Spinal cord (tissue), 10 donors: ENCODE results near the gene CLPSL1. TPM values are rescaled to one million over a fixed set of nuclear protein-coding genes. Genes with fewer than 3 reads are reported as not detected.

Experiments used
- DNase-seq, 6 donors: peaks; one replicate each; pipeline versions ENCODE4 v3.0.0 to v3.0.0-alpha.2; 2013 to 2015; ENCODE audit warnings: low spot score in 6 of 6, low read depth in 4 of 6
- H3K27ac ChIP-seq: one replicate; pipeline ENCODE4 v1.5.1; 2013; ENCODE audit warnings: low read depth, low read length, control low read depth
- H3K27me3 ChIP-seq: one replicate; pipeline ENCODE4 v1.6.1; 2013; ENCODE audit warnings: low read length; ENCODE audit not compliant: control insufficient read depth, insufficient read depth
- H3K36me3 ChIP-seq: one replicate; pipeline ENCODE4 v1.6.1; 2013; ENCODE audit warnings: low read length; ENCODE audit not compliant: control insufficient read depth, insufficient read depth
- H3K4me1 ChIP-seq: one replicate; pipeline ENCODE4 v1.6.1; 2013; ENCODE audit warnings: low read length; ENCODE audit not compliant: control insufficient read depth, insufficient read depth
- H3K4me3 ChIP-seq: one replicate; pipeline ENCODE4 v1.5.1; 2013; ENCODE audit warnings: low read depth, low read length, control low read depth
- H3K9me3 ChIP-seq: one replicate; pipeline ENCODE4 v1.6.1; 2013; ENCODE audit warnings: low read length; ENCODE audit not compliant: control insufficient read depth, insufficient read depth
- WGBS: methylation state at CpG from one replicate; pipeline ENCODE4 v1.1.5; 2013; ENCODE audit warnings: missing lambda C conversion rate; ENCODE audit not compliant: insufficient coverage; 5-methylcytosine and 5-hydroxymethylcytosine counted together
- polyA plus RNA-seq, 2 donors: library from polyadenylated mRNA; unstranded; fragments of 120-200 nt; gene quantifications; one replicate each; pipeline ENCODE4 v1.2.1, GENCODE V29; 2013; ENCODE audit not compliant: insufficient read length in 2 of 2
- total RNA-seq, 2 donors: library from RNA; depleted of rRNA in 1 of 2; stranded (reverse); fragments of 120-200 nt in 1 of 2; fragments of >200 nt in 1 of 2; gene quantifications; one replicate each; pipeline versions ENCODE4 v1.2.3 to v1.2.4, GENCODE V29; 2013 to 2014
- donor health status: healthy.

CLPSL1 gene
- total and polyA plus RNA-seq, 4 donors, result not detected

DNA sequence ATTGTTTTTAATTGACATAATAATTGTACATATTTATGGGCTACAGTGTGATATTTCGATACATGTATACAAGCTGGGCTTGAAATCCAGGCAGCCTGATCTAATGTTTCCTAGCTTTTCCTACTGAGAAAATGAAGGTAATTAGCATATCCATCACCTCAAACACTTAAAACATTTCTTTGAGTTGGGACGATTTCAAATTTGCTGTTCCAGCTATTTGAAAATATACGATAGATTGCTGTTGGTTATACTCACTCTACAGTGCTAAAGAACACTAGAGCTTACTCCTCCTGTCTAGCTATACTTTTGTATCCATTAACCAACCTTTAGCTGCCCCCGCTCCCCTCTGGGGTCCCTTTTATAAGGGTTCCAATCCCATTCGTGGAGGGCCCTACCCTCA, 29.0 kb downstream of the CLPSL1 start:
- no peak for DNase-seq
- Histone ChIP-seq H3K9me3 (no peaks in the 10 kb centered on the region), H3K36me3 (no peaks in the 10 kb centered on the region), H3K4me3 (no peak overlapping the region), H3K27ac (no peak overlapping the region), H3K4me1 (peaks cover 11% of the 10 kb centered on the region), H3K27me3 (no peaks in the 10 kb centered on the region)
- WGBS, result 75% methylated on average over 2 of the region's 5 CpGs

DNA sequence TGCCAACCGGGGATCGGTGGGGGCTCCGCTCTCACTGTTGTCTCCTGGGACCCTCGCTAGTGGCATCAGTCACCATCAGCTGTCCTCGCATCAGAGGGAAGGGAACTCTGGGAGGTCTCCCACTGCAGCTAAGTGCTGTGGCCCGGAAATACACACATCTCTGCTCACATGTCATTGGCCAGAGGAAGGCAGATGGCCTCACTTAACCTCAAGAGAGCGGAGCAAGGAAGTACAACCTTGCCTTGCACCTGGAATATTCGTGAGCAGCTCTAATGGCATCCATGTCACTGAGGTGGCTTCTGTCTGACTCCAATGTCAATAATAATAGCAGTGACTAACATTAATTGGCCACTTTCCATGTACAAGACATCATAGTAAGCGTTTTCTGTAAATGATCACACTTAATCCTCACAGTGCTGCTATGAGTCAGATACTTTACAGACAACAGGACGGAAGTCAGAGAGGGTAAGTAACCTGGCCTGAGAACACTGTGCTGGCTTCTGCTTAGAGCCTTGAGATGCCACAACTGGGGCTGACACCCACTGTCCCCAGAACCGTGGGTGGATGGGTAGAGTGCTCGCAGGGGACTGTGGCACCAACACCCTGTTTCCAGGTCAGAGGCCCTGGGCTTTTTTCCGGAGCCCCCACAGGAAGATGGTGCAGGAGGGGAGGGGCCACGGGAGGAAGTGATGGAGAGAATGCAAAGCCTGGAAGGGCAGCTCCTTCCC, 30.3 kb downstream of the CLPSL1 start:
- Histone ChIP-seq H3K4me3 (no peak overlapping the region), H3K27ac (no peak overlapping the region), H3K4me1 (no peaks in the 10 kb centered on the region), H3K9me3 (no peaks in the 10 kb centered on the region), H3K27me3 (no peaks in the 10 kb centered on the region), H3K36me3 (peaks cover 2% of the 10 kb centered on the region)
- 83% methylated on average over 11 of the region's 14 CpGs for WGBS
- peak in 1 of 6 donors; percentile 23 for DNase-seq

DNA sequence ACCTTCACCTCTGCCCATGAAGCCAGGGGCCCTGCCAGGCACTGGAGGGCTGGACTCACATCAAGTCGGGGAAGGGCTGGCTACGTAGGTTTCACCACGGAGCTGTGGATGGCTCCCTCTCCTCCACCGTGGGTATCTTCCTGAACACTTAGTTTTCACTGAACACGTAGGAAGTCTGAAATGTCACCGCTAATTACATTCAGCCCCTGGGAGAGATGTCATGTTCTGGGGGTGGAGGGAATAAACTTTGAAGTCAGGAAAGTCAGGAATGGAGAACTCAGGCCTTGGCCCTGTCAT, 30.8 kb downstream of the CLPSL1 start:
- peaks cover 2% of the 10 kb centered on the region for H3K36me3 ChIP-seq
- H3K4me3 ChIP-seq, result no peak overlapping the region
- 81% methylated on average over 6 of the region's 6 CpGs for WGBS
- no peaks in the 10 kb centered on the region for H3K27me3 ChIP-seq
- no peaks in the 10 kb centered on the region for H3K4me1 ChIP-seq
- no peaks in the 10 kb centered on the region for H3K9me3 ChIP-seq
- no peak overlapping the region for H3K27ac ChIP-seq
- no peak for DNase-seq

DNA sequence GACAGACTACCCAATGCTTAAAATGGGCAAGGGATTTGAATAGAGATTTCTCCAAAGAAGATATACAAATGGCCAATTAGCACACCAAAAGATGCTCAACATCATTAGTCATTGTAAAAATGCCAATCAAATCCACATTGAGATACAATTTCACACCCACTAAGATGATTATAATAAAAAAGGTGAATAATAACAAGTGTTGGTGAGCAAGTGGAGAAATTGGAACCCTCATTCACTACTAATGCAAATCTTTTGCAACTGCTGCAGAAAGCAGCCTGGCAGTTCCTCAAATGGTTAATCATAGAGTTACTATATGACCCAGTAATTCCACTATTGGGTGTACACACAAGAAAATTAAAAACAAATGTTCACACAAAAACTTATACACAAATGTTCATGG, 36.7 kb downstream of the CLPSL1 start:
- Histone ChIP-seq H3K4me3 (no peak overlapping the region), H3K27ac (no peak overlapping the region), H3K9me3 (no peaks in the 10 kb centered on the region), H3K27me3 (no peaks in the 10 kb centered on the region), H3K36me3 (peaks cover 2% of the 10 kb centered on the region), H3K4me1 (no peaks in the 10 kb centered on the region)
- no peak for DNase-seq

DNA sequence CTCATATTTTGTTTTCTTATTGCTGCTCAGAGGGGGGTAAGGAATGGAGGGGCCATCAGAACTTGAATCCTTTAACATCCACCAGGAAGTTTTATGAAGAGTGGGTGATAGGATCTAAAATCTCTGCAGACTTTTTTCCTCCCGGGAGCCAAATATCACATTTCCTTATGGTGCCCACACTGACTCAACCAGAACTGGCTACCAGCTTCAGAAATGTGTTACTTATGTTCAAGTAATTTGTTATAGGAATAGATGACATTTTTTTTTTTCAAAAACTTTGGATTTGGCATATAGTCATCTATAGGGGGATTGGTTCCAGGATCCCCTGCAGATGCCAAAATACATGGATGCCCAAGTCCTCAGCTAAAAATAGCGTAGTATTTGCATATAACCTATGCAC, 42.8 kb downstream of the CLPSL1 start:
- Histone ChIP-seq H3K4me3 (no peak overlapping the region), H3K27me3 (no peaks in the 10 kb centered on the region), H3K9me3 (no peaks in the 10 kb centered on the region), H3K27ac (no peak overlapping the region), H3K36me3 (no peaks in the 10 kb centered on the region), H3K4me1 (no peaks in the 10 kb centered on the region)
- WGBS, result no CpG with 5 or more reads among the region's 2 CpGs
- peak in 1 of 6 donors; percentile 45 for DNase-seq

DNA sequence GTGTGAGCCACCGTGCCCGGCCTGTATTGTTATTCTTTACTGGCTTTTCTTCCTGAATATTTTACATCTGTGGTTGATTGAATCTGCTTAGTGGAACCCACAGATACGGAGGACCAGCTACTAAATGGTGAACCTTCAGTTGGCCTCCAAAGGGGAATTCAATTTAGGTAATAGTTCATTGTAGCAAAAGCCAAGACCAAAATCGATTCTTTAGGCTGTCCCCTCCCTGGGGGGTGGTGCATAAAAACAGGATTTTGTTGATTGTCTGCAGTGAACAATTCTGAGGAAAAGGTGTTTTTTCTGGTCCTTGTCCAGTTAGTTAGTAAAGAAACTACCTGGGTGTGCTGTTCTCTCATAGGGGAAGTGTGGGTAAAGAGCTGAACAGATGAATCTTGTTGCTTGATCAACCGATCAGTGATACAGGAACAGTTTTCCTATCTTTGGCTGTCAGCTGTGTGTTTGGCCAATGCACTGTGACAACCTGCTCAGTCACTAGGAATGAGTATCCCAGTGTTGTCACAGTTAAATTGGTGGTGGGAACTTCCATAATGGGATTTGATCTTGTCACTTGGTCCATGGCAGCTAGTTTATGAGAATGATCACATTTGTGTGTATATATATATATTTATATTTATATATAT, 43.9 kb downstream of the CLPSL1 start:
- H3K27ac ChIP-seq, result no peak overlapping the region
- no peak for DNase-seq
- H3K9me3 ChIP-seq, result peaks cover 2% of the 10 kb centered on the region
- no peak overlapping the region for H3K4me3 ChIP-seq
- H3K4me1 ChIP-seq, result no peaks in the 10 kb centered on the region
- H3K36me3 ChIP-seq, result no peaks in the 10 kb centered on the region
- 80% methylated on average over 5 of the region's 5 CpGs for WGBS
- H3K27me3 ChIP-seq, result no peaks in the 10 kb centered on the region

DNA sequence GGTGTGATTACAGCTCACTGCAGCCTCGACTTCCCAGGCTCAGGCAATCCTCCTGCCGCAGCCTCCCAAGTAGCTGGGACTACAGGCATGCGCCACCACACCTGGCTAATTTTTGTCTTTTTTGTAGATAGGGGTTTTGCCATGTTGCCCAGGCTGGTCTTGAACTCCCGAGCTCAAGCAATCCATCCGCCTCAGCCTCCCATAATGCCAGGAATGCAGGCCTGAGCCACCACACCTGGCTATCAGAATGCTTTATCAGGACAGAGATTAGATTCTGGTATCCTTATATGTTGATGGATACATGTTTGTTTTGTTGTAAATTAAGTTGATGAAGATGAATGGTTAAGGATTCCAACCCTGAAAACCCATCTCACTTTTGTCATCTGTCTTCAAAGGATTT, 48.5 kb downstream of the CLPSL1 start:
- WGBS, result 97% methylated on average over 3 of the region's 5 CpGs
- H3K4me3 ChIP-seq, result no peak overlapping the region
- H3K36me3 ChIP-seq, result no peaks in the 10 kb centered on the region
- no peak for DNase-seq
- no peaks in the 10 kb centered on the region for H3K4me1 ChIP-seq
- peaks cover 2% of the 10 kb centered on the region for H3K9me3 ChIP-seq
- no peak overlapping the region for H3K27ac ChIP-seq
- H3K27me3 ChIP-seq, result no peaks in the 10 kb centered on the region

DNA sequence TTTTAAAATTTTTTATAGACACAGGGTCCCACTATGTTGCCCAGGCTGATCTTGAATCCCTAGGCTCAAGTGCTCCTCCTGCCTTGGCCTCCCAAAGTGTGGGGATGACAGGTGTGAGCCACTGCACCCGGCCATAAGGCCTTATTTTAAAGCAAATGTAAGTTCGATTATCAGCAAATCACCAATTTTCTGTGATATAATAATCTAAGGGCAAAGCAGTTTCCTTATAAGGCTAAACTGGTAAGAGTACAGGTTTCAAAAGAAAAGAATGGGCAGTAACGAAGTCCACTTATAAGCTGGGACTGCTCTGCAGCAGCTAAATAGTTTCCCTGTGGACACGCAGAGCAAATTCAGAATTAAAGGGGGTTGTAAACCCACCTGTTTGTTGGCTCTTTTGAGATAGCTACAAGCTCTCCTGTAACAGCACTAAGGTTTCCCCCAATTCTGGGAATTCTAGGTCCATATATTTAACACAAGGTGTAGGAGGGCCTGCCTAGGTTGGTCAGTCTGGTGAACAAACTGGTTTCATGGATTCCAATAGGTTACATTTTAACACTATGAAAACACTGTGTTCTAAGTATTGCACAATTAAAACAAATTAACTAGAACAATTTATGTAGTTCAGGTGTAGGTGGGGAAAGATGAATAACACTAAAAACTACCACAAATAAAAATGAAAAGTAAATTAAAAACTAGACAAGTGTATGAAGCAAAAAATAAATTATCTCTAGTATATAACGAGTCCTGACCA, 50.6 kb downstream of the CLPSL1 start:
- H3K9me3 ChIP-seq, result peaks cover 2% of the 10 kb centered on the region
- no peaks in the 10 kb centered on the region for H3K27me3 ChIP-seq
- H3K4me3 ChIP-seq, result no peak overlapping the region
- H3K4me1 ChIP-seq, result no peaks in the 10 kb centered on the region
- no peak overlapping the region for H3K27ac ChIP-seq
- no peak for DNase-seq
- WGBS, result 86% methylated on average over 2 of the region's 5 CpGs
- H3K36me3 ChIP-seq, result peaks cover 3% of the 10 kb centered on the region

DNA sequence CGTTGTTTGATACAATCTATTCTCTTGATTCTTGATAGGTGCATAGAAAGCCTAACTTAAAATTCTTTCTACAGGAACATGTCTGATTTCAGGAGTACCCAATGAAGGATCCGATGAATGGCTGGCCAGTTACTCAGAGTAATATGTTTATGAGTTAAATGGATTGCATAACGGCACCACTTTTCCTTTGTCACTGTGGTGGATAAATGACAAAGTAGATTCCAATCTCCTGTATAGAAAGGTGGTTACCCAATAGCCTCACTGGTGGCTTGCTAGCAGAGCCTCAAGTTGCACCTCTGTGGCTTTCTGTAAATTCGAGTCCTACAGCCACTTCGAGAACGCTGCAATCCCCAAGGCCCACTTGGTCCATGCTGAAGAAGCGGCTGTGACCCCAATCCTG, 52.7 kb downstream of the CLPSL1 start:
- H3K4me3 ChIP-seq, result no peak overlapping the region
- H3K27ac ChIP-seq, result no peak overlapping the region
- peaks cover 8% of the 10 kb centered on the region for H3K36me3 ChIP-seq
- no peaks in the 10 kb centered on the region for H3K4me1 ChIP-seq
- 91% methylated on average over 4 of the region's 7 CpGs for WGBS
- peaks cover 2% of the 10 kb centered on the region for H3K9me3 ChIP-seq
- no peak for DNase-seq
- H3K27me3 ChIP-seq, result no peaks in the 10 kb centered on the region
